GM18909 (cell line): ENCODE data around the gene MCCD1.
"Not testable (repeated sequence)": the region's sequence is repeated elsewhere in the genome, so short reads cannot be mapped to it uniquely, and the experiment has no call there.

Source experiments
- ATAC-seq: cut with Tn5 transposase; IDR thresholded peaks from one replicate; pipeline ENCODE4 v1.9.1; 2021; ENCODE audit warnings: mild to moderate bottlenecking; ENCODE audit not compliant: unreplicated experiment, poor library complexity

The MCCD1 gene

DNA sequence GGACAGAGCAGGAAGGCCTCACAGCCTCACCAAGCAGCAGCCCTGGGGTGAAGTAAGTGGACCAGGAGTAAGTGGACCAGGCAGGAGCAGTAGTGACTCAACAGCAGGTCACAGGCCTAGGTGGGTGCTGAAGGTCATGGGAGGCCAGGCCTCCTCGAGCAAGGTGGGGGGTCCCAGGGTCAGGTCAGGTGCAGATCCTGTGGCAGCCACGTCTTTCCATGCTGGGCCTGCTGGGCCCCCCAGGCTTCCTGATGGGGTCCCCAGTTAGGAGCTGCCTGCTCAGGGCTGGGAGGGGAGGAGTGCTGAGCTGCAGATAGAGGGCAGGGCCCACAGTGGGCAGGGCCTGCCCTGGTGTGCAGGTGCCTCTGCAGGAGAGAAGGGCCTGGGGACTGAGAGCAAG is 19.7 kb upstream of the MCCD1 start:
- not testable (repeated sequence) for ATAC-seq

GRCh38 chr6:31510007-31510406 is 18.8 kb upstream of the MCCD1 start:
- no peak for ATAC-seq

GRCh38 chr6:31513456-31514165 is 15.2 kb upstream of the MCCD1 start:
- ATAC-seq = no peak

DNA sequence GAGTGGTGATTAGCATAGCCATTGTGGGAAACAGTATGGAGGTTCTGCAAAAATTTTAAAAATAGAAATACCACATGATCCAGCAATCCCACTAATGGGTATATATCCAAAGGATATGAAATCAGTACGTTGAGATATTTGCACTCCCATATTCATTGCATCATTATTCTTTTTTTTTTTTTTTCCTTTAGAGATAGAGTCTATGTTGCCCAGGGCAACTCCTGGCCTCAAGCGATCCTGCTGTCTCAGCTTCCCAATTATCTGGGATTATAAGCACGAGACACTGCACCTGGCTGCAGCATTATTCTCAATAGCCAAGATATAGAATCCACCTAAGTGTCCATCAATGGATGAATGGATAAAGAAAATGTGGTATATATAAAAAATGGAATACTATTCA is 6.9 kb upstream of the MCCD1 start:
- no peak for ATAC-seq

GRCh38 chr6:31525553-31525931 is 3.2 kb upstream of the MCCD1 start:
- ATAC-seq = no peak

- ATAC-seq = no peak
Observed at GRCh38 chr6:31525932-31526591, 2.7 kb upstream of the MCCD1 start.

DNA sequence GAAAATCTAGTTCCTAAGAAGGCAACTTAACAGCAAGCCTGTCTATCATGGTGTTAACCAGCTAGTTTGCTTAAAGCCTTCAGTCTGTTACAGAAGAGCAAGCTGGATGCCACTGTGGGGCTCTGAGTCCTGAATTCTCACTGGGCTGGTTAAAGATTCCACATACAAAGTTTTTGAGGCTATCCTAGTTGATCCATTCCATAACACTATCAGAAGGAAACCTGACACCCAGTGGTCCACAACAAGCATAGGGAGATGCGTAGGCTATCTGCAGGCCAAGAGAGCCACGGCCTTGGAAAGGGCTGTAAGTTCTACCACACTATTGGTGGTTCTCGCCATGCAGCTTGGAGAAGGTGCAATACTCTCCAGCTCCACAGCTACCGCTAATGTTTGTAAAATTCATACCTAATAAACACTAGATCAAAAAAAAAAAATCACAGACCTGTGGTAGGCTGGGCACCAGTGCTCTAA is 420 bp upstream of the MCCD1 start:
- ATAC-seq = no peak

DNA sequence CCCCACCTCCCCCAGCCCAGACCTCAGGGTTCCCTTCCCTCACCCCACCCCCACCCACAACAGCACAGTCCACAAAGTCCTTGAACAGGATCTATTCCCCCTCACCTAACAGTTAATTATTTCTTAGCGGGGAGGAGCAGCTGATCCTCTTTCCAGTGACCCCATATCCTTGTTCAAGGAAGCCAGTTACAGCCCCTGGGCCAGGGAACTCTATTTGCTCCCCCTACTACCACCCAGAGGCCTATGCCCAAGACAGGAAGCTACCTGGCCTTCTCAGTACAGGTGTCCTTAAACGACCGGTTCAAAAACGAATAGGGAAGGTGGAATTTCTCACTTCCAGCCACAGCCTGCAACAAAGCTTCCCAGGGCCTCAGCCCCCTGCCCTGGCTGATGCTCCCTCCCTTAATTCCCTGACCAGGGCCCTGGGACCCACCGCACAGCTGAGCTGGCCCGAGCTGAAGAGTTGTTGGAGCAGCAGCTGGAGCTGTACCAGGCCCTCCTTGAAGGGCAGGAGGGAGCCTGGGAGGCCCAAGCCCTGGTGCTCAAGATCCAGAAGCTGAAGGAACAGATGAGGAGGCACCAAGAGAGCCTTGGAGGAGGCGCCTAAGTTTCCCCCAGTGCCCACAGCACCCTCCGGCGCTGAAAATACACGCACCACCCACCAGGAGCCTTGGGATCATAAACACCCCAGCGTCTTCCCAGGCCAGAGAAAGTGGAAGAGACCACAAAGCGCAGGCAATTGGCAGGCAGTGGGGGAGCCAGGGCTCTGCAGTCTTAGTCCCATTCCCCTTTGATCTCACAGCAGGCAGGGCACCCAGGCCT is 778 bp downstream of the MCCD1 start:
- ATAC-seq = no peak

- ATAC-seq = no peak
Observed at GRCh38 chr6:31530659-31531058, 1.9 kb downstream of the MCCD1 start.

GRCh38 chr6:31531162-31531561 is 2.4 kb downstream of the MCCD1 start:
- no peak for ATAC-seq

- no peak for ATAC-seq
Observed at GRCh38 chr6:31531771-31532643, 3.2 kb downstream of the MCCD1 start.

GRCh38 chr6:31532644-31533454 is 4.1 kb downstream of the MCCD1 start:
- ATAC-seq = no peak

- ATAC-seq = no peak
Observed at GRCh38 chr6:31533455-31533841, 4.7 kb downstream of the MCCD1 start.

GRCh38 chr6:31534011-31534410 is 5.2 kb downstream of the MCCD1 start:
- no peak for ATAC-seq

DNA sequence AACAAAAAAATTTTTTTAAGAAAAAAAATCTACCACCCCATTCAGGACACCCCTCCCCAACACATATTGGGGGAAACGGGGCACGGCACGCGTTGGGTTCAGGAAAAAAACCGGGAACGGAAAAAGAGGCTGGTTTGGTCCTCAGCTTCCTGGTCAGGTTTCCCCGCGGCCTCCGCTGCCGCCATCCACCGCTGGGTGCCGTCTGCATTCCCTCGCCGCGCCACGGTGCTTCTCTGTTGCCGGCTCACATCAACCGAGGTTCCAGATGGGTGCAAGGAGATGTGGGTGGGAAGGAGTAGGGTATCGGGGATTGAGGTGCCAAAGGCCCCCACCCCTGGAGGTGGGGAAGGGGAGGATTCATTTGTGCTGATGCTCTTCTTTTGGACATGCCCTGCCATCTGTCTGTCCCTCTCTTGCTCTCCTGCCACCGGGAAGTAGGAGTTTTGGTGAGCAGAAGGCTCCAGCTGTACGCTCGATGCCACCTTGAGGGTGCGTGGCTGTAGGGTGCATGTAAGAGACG is 5.8 kb downstream of the MCCD1 start:
- no peak for ATAC-seq

DNA sequence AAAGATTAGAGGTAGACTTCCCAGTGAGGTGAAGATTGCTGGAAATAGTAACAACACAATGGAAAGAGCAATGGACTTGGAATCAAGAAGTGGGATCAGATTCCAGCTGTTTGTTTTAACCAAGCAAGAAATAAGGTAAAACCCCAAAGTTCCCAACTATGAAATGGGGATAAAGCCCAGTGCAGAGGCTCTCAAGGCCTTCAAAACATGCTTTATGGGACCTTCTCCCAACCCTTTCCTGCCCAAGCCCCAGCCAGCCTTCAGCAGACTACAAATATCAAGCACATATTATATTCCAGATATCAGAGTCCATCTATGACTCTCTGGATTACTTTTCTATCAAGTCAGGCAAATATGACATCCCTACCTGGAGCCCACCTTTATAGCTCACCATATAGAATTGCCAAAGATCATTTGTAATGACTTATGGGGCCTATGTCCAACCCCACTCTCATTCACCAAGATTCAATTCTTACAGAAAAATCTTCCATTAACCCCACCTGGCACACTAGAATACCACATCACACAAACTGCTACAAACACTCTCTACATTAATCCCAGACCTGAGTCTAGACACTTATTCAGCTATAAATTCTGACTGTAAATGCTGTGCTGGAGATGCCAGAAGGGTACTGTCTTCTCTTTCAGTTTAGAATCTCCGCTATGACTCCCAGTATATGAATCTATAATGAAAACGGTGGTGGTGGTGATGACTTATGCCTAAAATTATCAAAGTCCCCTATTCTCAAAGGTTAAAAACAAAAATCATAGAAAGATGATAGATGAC is 7.0 kb downstream of the MCCD1 start:
- ATAC-seq = no peak

DNA sequence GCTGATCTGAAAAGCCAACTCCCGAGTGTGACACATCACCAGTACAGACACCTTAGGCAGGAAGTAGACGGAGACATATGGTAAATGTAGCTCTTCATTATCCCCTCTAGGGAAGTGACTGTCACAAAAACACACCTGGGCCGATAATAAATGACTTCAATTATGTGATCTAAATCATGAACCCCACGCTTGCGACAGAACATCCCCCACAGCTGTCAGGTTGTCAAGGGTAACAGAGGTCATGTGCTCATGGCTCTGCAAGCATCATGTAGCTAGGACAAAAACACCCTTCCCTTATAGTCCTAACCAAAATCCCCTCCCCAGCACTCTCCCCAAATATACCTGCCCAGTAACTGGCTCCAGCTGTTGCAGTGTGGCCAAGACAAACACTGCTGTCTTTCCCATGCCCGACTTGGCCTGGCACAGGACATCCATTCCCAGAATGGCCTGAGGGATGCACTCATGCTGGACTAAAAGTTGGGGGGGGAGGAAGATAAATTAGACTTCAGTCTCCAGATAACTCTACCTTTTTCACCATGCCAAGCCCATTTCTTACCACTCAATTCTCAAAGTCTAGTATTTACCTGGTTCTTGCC is 10.1 kb downstream of the MCCD1 start:
- ATAC-seq = no peak

- ATAC-seq = no peak
Observed at GRCh38 chr6:31540640-31541039, 11.9 kb downstream of the MCCD1 start.
